Measurements from ENCODE around the gene C11orf68.

- TF ChIP-seq JUN (CRISPR knock-in tag; IDR thresholded peaks at IDR 0.05) (no peak), CTCF (IDR thresholded peaks at IDR 0.05) (no peak), CREB1 (CRISPR knock-in tag; IDR thresholded peaks at IDR 0.05) (no peak)
Measured at GRCh38 chr11:65922565-65922964, 3.7 kb upstream of the C11orf68 start.
